OCI-LY7 (cell line): ENCODE data around the gene MYL2. TPM values are rescaled to one million over a fixed set of nuclear protein-coding genes. Genes with fewer than 3 reads are reported as not detected.

Source experiments
- BruUV-seq: library from RNA; stranded (reverse); fragments of 400-500 nt; replicated peaks from 2 replicates; lab custom pipeline; 2021; lab: Mats Ljungman, UMichigan
- CTCF ChIA-PET: fragments of 300-600 bp; sonication (Branson Sonifier 250); formaldehyde crosslinking; loops from one replicate; lab custom pipeline; 2022; ENCODE audit warnings: antibody characterized with exemption; ENCODE audit not compliant: unreplicated experiment; lab: Charles Lee
- POLR2A ChIA-PET: fragments of 300-600 bp; sonication (Branson Sonifier 250); formaldehyde crosslinking; loops from one replicate; lab custom pipeline; 2022; ENCODE audit warnings: antibody characterized with exemption; lab: Charles Lee
- DNase-seq: peaks from one replicate; pipeline ENCODE4 v3.0.0-alpha.2; 2015; ENCODE audit warnings: low spot score
- H2AFZ ChIP-seq: fragments of 200-600 bp; sonication (generic), shearing (Covaris generic); 2 replicates; pipeline ENCODE4 v1.6.1; 2014; ENCODE audit warnings: mild to moderate bottlenecking, antibody characterized with exemption, low read length, moderate library complexity
- H3K27ac ChIP-seq: fragments of 200-600 bp; sonication (generic); 2 replicates; pipeline ENCODE4 v1.5.1; 2014; ENCODE audit warnings: mixed run types, low read depth, mild to moderate bottlenecking, moderate library complexity, low read length, inconsistent platforms; ENCODE audit not compliant: poor library complexity, severe bottlenecking
- H3K36me3 ChIP-seq: fragments of 200-600 bp; sonication (generic); 2 replicates; pipeline ENCODE4 v1.6.1; 2014; ENCODE audit warnings: mild to moderate bottlenecking, antibody characterized with exemption, low read length, moderate library complexity, mixed read lengths; ENCODE audit not compliant: insufficient read depth
- H3K4me1 ChIP-seq: fragments of 200-600 bp; sonication (generic); 2 replicates; pipeline ENCODE4 v1.5.1; 2014; ENCODE audit warnings: mild to moderate bottlenecking, low read length; ENCODE audit not compliant: insufficient read depth, poor library complexity, severe bottlenecking
- H3K4me2 ChIP-seq: fragments of 200-600 bp; sonication (generic); 2 replicates; pipeline ENCODE4 v1.6.1; 2014; ENCODE audit warnings: mild to moderate bottlenecking, low read length
- H3K4me3 ChIP-seq: fragments of 200-600 bp; sonication (generic); 2 replicates; pipeline ENCODE4 v1.5.1; 2014; ENCODE audit warnings: mild to moderate bottlenecking, low read depth, low read length; ENCODE audit not compliant: poor library complexity, severe bottlenecking
- H3K79me2 ChIP-seq: fragments of 200-600 bp; sonication (generic); 2 replicates; pipeline ENCODE4 v1.6.1; 2016; ENCODE audit warnings: low read depth, mild to moderate bottlenecking, low read length, moderate library complexity, mixed read lengths; ENCODE audit not compliant: insufficient read depth
- H3K9me2 ChIP-seq: fragments of 200-600 bp; sonication (generic); 2 replicates; pipeline ENCODE4 v1.6.1; 2016; ENCODE audit warnings: mild to moderate bottlenecking, low read length, mixed read lengths; ENCODE audit not compliant: insufficient read depth
- H3K9me3 ChIP-seq: fragments of 200-600 bp; sonication (generic); 2 replicates; pipeline ENCODE4 v1.6.1; 2014; ENCODE audit warnings: mild to moderate bottlenecking, mixed run types, low read length, mixed read lengths
- H4K20me1 ChIP-seq: fragments of 200-600 bp; sonication (generic); 2 replicates; pipeline ENCODE4 v1.6.1; 2014; ENCODE audit warnings: mild to moderate bottlenecking, antibody characterized with exemption, low read length, moderate library complexity, mixed read lengths; ENCODE audit not compliant: insufficient read depth
- EZH2phosphoT487 ChIP-seq: fragments of 200-600 bp; sonication (generic); IDR thresholded peaks from 2 replicates; pipeline ENCODE4 v1.6.1; 2018; ENCODE audit warnings: low read depth, borderline replicate concordance, mild to moderate bottlenecking, mixed run types, antibody characterized with exemption, low read length, moderate library complexity, mixed read lengths
- intact Hi-C: fragments of 100-400 bp; cut with micrococcal nuclease; formaldehyde crosslinking; loops from one replicate; pipeline ENCODE4 v1.10.0; 2022; ENCODE audit not compliant: unreplicated experiment
- total RNA-seq, 2 experiments: library from RNA; depleted of rRNA in 1 of 2; stranded (reverse); fragments of >200 nt in 1 of 2; shearing (Covaris generic) in 1 of 2; gene quantifications; 2 replicates each; pipeline ENCODE4 v1.2.3, GENCODE V29; 2014 to 2022
- TF ChIP-seq, protein P1 (sequence below): fragments of 200-600 bp; sonication (generic); conservative IDR thresholded peaks from 2 replicates; pipeline ENCODE4 v1.5.1; 2014; ENCODE audit warnings: mild to moderate bottlenecking, antibody characterized with exemption, low read length, moderate library complexity, mixed read lengths

MYL2 gene
- total RNA-seq, 2 experiments from 2014 or later: 7.4 TPM; not detected in 1

- H3K36me3 ChIP-seq: no peaks in the 10 kb centered on the region
- H3K4me2 ChIP-seq: no peak overlapping the region
- H3K4me1 ChIP-seq: no peaks in the 10 kb centered on the region
- CTCF ChIA-PET: no interaction called here
- no peak overlapping the region for H2AFZ ChIP-seq
- no peaks in the 10 kb centered on the region for H3K9me2 ChIP-seq
- no peak overlapping the region for H3K4me3 ChIP-seq
- no peak for DNase-seq
- no peaks in the 10 kb centered on the region for H3K79me2 ChIP-seq
- TF ChIP-seq EZH2phosphoT487: no peak
- TF ChIP-seq, protein P1, sequence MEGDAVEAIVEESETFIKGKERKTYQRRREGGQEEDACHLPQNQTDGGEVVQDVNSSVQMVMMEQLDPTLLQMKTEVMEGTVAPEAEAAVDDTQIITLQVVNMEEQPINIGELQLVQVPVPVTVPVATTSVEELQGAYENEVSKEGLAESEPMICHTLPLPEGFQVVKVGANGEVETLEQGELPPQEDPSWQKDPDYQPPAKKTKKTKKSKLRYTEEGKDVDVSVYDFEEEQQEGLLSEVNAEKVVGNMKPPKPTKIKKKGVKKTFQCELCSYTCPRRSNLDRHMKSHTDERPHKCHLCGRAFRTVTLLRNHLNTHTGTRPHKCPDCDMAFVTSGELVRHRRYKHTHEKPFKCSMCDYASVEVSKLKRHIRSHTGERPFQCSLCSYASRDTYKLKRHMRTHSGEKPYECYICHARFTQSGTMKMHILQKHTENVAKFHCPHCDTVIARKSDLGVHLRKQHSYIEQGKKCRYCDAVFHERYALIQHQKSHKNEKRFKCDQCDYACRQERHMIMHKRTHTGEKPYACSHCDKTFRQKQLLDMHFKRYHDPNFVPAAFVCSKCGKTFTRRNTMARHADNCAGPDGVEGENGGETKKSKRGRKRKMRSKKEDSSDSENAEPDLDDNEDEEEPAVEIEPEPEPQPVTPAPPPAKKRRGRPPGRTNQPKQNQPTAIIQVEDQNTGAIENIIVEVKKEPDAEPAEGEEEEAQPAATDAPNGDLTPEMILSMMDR: no peak
- no peak overlapping the region for H3K27ac ChIP-seq
- H4K20me1 ChIP-seq: no peaks in the 10 kb centered on the region
- POLR2A ChIA-PET: no interaction called here
- intact Hi-C loops: no loop called here
- no peaks in the 10 kb centered on the region for H3K9me3 ChIP-seq
- no TSS peak for BruUV-seq
Measured at GRCh38 chr12:110927546-110927945, 7.2 kb upstream of the MYL2 start.

DNA sequence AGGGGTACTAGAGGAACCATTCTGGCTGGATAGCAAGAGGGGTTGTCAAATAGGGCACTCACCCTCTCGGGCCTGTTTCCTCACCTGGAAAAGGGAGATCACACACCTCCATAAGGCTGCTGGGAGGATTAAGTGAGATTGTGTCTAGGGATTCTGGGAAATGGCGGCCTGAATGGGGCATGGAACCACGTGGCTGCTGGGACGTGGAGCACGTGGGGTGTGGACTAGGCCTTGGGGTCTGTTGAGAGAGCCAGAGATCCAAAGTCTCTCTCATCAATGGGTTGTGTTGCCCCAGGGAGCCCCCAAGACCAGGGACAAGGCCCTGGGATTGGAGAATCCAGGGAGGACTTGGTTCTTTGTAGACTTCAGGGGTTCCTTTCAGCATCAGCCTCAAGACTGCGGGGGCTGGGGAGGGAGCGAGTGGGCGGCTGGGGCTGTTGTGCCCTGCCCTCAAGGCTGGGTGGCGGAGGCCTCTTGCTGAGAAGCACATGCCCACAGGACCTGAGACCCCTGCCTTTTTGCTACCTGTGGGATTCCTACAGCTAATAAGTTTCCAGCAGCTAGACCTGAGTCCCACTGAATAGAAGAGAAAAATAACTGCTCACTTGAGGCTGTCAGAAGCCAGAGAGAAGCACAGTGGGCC lies 3.4 kb upstream of the MYL2 start:
- H3K9me3 ChIP-seq: no peaks in the 10 kb centered on the region
- H3K4me1 ChIP-seq: no peaks in the 10 kb centered on the region
- H3K79me2 ChIP-seq: no peaks in the 10 kb centered on the region
- CTCF ChIA-PET: interaction anchor here (0.6 kb wide), 1 partner anchor 17 kb away, joined by 3 read pairs; no protein-coding TSS in a partner anchor
- H2AFZ ChIP-seq: no peak overlapping the region
- TF ChIP-seq EZH2phosphoT487: no peak
- TF ChIP-seq, protein P1: no peak
- DNase-seq: no peak
- no peak overlapping the region for H3K27ac ChIP-seq
- BruUV-seq: no TSS peak
- no peaks in the 10 kb centered on the region for H4K20me1 ChIP-seq
- no peaks in the 10 kb centered on the region for H3K36me3 ChIP-seq
- H3K4me2 ChIP-seq: no peak overlapping the region
- H3K9me2 ChIP-seq: no peaks in the 10 kb centered on the region
- intact Hi-C loops: no loop called here
- POLR2A ChIA-PET: interaction anchor here (0.6 kb wide), 1 partner anchor 12 kb away, joined by 3 read pairs; no protein-coding TSS in a partner anchor
- H3K4me3 ChIP-seq: no peak overlapping the region

- H3K9me2 ChIP-seq: no peaks in the 10 kb centered on the region
- POLR2A ChIA-PET: interaction anchor here (0.6 to 0.8 kb wide), 2 partner anchors 9 to 13 kb away, joined by 3 read pairs; no protein-coding TSS in a partner anchor
- CTCF ChIA-PET: interaction anchor here (0.6 kb wide), 1 partner anchor 173 kb away, joined by 3 read pairs; no protein-coding TSS in a partner anchor
Measured at GRCh38 chr12:110923192-110923591, 2.8 kb upstream of the MYL2 start.

More at GRCh38 chr12:110923192-110923591, 2.8 kb upstream of the MYL2 start:
- BruUV-seq: no TSS peak
- Histone ChIP-seq H3K4me2 (no peak overlapping the region), H3K4me1 (peaks cover 2% of the 10 kb centered on the region), H3K9me3 (no peaks in the 10 kb centered on the region), H4K20me1 (no peaks in the 10 kb centered on the region), H3K36me3 (no peaks in the 10 kb centered on the region), H3K27ac (no peak overlapping the region), H3K4me3 (no peak overlapping the region), H3K79me2 (no peaks in the 10 kb centered on the region), H2AFZ (no peak overlapping the region)
- no peak for DNase-seq
- TF ChIP-seq EZH2phosphoT487: no peak
- TF ChIP-seq, protein P1: no peak
- intact Hi-C loops: no loop called here
